ENCODE results near the gene PRR5L. TPM values are rescaled to one million over a fixed set of nuclear protein-coding genes. Genes with fewer than 3 reads are reported as not detected.

The PRR5L gene
- total RNA-seq, 4 donors from 2014 or later = 4.7 to 11.5 (median 6.0) TPM

- Histone ChIP-seq H3K4me3 (replicated peaks in 1 of 3) (no peak overlapping the region), H3K9me3 (no peaks in the 10 kb centered on the region), H3K27me3 (no peaks in the 10 kb centered on the region), H3K36me3 (no peaks in the 10 kb centered on the region), H3K27ac (no peak overlapping the region), H3K4me1 (no peaks in the 10 kb centered on the region)
- TF ChIP-seq POLR2A (IDR thresholded peaks at IDR 0.05) (no peak), CTCF (IDR thresholded peaks at IDR 0.05) (no peak)
- DNase-seq = no peak
- WGBS, 2 donors = 61 to 62% methylated on average over 4 to 5 of the region's 5 CpGs
- intact Hi-C loops (cut with DNase I) = no loop called here
These were observed 42.9 kb upstream of the PRR5L start for GRCh38 chr11:36253238-36253637.

- 78 to 95% methylated on average over 1 of the region's 1 CpG for WGBS, 2 donors
- no peak overlapping the region for H3K27ac ChIP-seq
- no peaks in the 10 kb centered on the region for H3K36me3 ChIP-seq
- H3K4me1 ChIP-seq = no peaks in the 10 kb centered on the region
- H3K27me3 ChIP-seq = no peaks in the 10 kb centered on the region
- no peak for DNase-seq
- H3K4me3 ChIP-seq (replicated peaks in 1 of 3) = no peak overlapping the region
- TF ChIP-seq POLR2A (IDR thresholded peaks at IDR 0.05) (no peak), CTCF (IDR thresholded peaks at IDR 0.05) (no peak)
- H3K9me3 ChIP-seq = no peaks in the 10 kb centered on the region
- intact Hi-C loops (cut with DNase I) = no loop called here
These were observed 41.4 kb upstream of the PRR5L start for GRCh38 chr11:36254713-36255112.

- H3K4me1 ChIP-seq = no peaks in the 10 kb centered on the region
- H3K4me3 ChIP-seq (replicated peaks in 1 of 3) = no peak overlapping the region
- TF ChIP-seq CTCF (IDR thresholded peaks at IDR 0.05) (no peak), POLR2A (IDR thresholded peaks at IDR 0.05) (no peak)
- DNase-seq = no peak
- no peak overlapping the region for H3K27ac ChIP-seq
- intact Hi-C loops (cut with DNase I) = no loop called here
- H3K9me3 ChIP-seq = no peaks in the 10 kb centered on the region
- WGBS, 2 donors = 59 to 79% methylated on average over 5 of the region's 5 CpGs
- H3K36me3 ChIP-seq = no peaks in the 10 kb centered on the region
- no peaks in the 10 kb centered on the region for H3K27me3 ChIP-seq
These were observed 38.7 kb upstream of the PRR5L start for GRCh38 chr11:36257351-36257750.

- no peaks in the 10 kb centered on the region for H3K27me3 ChIP-seq
- WGBS, 2 donors = 35% methylated on average over 12 of the region's 12 CpGs
- H3K4me3 ChIP-seq (replicated peaks in 1 of 3) = no peak overlapping the region
- DNase-seq = peak in 1 of 2 donors; percentile 9
- H3K4me1 ChIP-seq = no peaks in the 10 kb centered on the region
- H3K9me3 ChIP-seq = no peaks in the 10 kb centered on the region
- no peak overlapping the region for H3K27ac ChIP-seq
- H3K36me3 ChIP-seq = no peaks in the 10 kb centered on the region
- intact Hi-C loops (cut with DNase I) = no loop called here
- TF ChIP-seq CTCF (IDR thresholded peaks at IDR 0.05) = peak in 2 of 6 experiments; percentile 17 to 38
- no peak for TF ChIP-seq POLR2A (IDR thresholded peaks at IDR 0.05)
These were observed 37.2 kb upstream of the PRR5L start for GRCh38 chr11:36258730-36259360.

- H3K27me3 ChIP-seq = no peaks in the 10 kb centered on the region
- no peak for DNase-seq
- H3K27ac ChIP-seq = no peak overlapping the region
- no peaks in the 10 kb centered on the region for H3K4me1 ChIP-seq
- H3K9me3 ChIP-seq = no peaks in the 10 kb centered on the region
- intact Hi-C loops (cut with DNase I) = loop anchor here (10.0 kb wide), 1 partner anchor 436 kb away; no protein-coding TSS in a partner anchor
- no peak overlapping the region for H3K4me3 ChIP-seq (replicated peaks in 1 of 3)
- TF ChIP-seq CTCF (IDR thresholded peaks at IDR 0.05) (no peak), POLR2A (IDR thresholded peaks at IDR 0.05) (no peak)
- WGBS, 2 donors = 84 to 86% methylated on average over 4 of the region's 4 CpGs
- H3K36me3 ChIP-seq = no peaks in the 10 kb centered on the region
These were observed 35.0 kb upstream of the PRR5L start for GRCh38 chr11:36261094-36261493.

Measured in thyroid gland (tissue), 4 donors.